ENCODE data around the gene PPP1R26.

The PPP1R26 gene

GRCh38 chr9:135502873-135503321 is 23.3 kb downstream of the PPP1R26 start:
- Mint-ChIP-seq H3K4me1 (peaks cover 5% of the 10 kb centered on the region), H3K36me3 (ENCODE audit: low read depth) (peaks cover 17% of the 10 kb centered on the region), H3K27ac (no peak overlapping the region), H3K27me3 (ENCODE audit: low read depth) (no peaks in the 10 kb centered on the region), H3K4me3 (peak overlapping the region; percentile 69 to 93 (median 78)), H3K9me3 (peaks cover 1% of the 10 kb centered on the region)
- TF ChIP-seq CTCF (IDR thresholded peaks at IDR 0.05; ENCODE audit: unreplicated experiment in 3 of 3), result no peak

- Mint-ChIP-seq H3K9me3 (peaks cover 5% of the 10 kb centered on the region), H3K4me1 (peaks cover 5% of the 10 kb centered on the region), H3K4me3 (peak overlapping the region; percentile 77 to 93 (median 78)), H3K27ac (no peak overlapping the region), H3K36me3 (ENCODE audit: low read depth) (peaks cover 17% of the 10 kb centered on the region), H3K27me3 (ENCODE audit: low read depth) (no peaks in the 10 kb centered on the region)
- no peak for TF ChIP-seq CTCF (IDR thresholded peaks at IDR 0.05; ENCODE audit: unreplicated experiment in 3 of 3)
Observed at GRCh38 chr9:135503371-135504261, 24.0 kb downstream of the PPP1R26 start.

- H3K27me3 Mint-ChIP-seq (ENCODE audit: low read depth), result no peaks in the 10 kb centered on the region
- peak; percentile 45 to 63 (median 59) for TF ChIP-seq CTCF (IDR thresholded peaks at IDR 0.05; ENCODE audit: unreplicated experiment in 3 of 3)
- H3K36me3 Mint-ChIP-seq (ENCODE audit: low read depth), result peaks cover 17% of the 10 kb centered on the region
Observed at GRCh38 chr9:135504262-135505243, 25.0 kb downstream of the PPP1R26 start.

GRCh38 chr9:135505406-135506187 is 26.0 kb downstream of the PPP1R26 start:
- Mint-ChIP-seq H3K9me3 (peaks cover 14% of the 10 kb centered on the region), H3K4me3 (no peak overlapping the region), H3K27ac (peak overlapping the region in 1 of 3 experiments; percentile 41), H3K4me1 (peaks cover 5% of the 10 kb centered on the region), H3K27me3 (ENCODE audit: low read depth) (peaks cover 4% of the 10 kb centered on the region), H3K36me3 (ENCODE audit: low read depth) (peaks cover 17% of the 10 kb centered on the region)
- no peak for TF ChIP-seq CTCF (IDR thresholded peaks at IDR 0.05; ENCODE audit: unreplicated experiment in 3 of 3)

More at GRCh38 chr9:135504262-135505243, 25.0 kb downstream of the PPP1R26 start:
- H3K4me3 Mint-ChIP-seq, result peak overlapping the region; percentile 27 to 77 (median 65)
- H3K4me1 Mint-ChIP-seq, result peaks cover 5% of the 10 kb centered on the region
- H3K9me3 Mint-ChIP-seq, result peaks cover 13% of the 10 kb centered on the region
- H3K27ac Mint-ChIP-seq, result peak overlapping the region in 1 of 3 experiments; percentile 49

- H3K27ac Mint-ChIP-seq, result no peak overlapping the region
- H3K9me3 Mint-ChIP-seq, result peaks cover 16% of the 10 kb centered on the region
- H3K27me3 Mint-ChIP-seq (ENCODE audit: low read depth), result peaks cover 4% of the 10 kb centered on the region
- H3K36me3 Mint-ChIP-seq (ENCODE audit: low read depth), result peaks cover 17% of the 10 kb centered on the region
- no peak for TF ChIP-seq CTCF (IDR thresholded peaks at IDR 0.05; ENCODE audit: unreplicated experiment in 3 of 3)
- no peak overlapping the region for H3K4me3 Mint-ChIP-seq
- peaks cover 4% of the 10 kb centered on the region for H3K4me1 Mint-ChIP-seq
Observed at GRCh38 chr9:135506327-135507103, 26.9 kb downstream of the PPP1R26 start.
